Dermis microvascular lymphatic vessel endothelial cell (primary cell): ENCODE measurements around the gene SIGLEC11. TPM values are rescaled to one million over a fixed set of nuclear protein-coding genes. Genes with fewer than 3 reads are reported as not detected.
"Not testable (repeated sequence)": the region's sequence is repeated elsewhere in the genome, so short reads cannot be mapped to it uniquely, and the experiment has no call there.

Experiments used
- DNase-seq, 2 donors: peaks; one replicate each; pipeline versions ENCODE4 v3.0.0 to v3.0.0-alpha.2; 2010; ENCODE audit warnings: low read depth in 2 of 2
- total RNA-seq: library from RNA; depleted of rRNA; stranded (reverse); fragments of >200 nt; gene quantifications from 2 replicates; pipeline ENCODE4 v1.2.1, GENCODE V29; 2014

Gene SIGLEC11
- total RNA-seq, 1 donor from 2014 or later: not detected

DNA sequence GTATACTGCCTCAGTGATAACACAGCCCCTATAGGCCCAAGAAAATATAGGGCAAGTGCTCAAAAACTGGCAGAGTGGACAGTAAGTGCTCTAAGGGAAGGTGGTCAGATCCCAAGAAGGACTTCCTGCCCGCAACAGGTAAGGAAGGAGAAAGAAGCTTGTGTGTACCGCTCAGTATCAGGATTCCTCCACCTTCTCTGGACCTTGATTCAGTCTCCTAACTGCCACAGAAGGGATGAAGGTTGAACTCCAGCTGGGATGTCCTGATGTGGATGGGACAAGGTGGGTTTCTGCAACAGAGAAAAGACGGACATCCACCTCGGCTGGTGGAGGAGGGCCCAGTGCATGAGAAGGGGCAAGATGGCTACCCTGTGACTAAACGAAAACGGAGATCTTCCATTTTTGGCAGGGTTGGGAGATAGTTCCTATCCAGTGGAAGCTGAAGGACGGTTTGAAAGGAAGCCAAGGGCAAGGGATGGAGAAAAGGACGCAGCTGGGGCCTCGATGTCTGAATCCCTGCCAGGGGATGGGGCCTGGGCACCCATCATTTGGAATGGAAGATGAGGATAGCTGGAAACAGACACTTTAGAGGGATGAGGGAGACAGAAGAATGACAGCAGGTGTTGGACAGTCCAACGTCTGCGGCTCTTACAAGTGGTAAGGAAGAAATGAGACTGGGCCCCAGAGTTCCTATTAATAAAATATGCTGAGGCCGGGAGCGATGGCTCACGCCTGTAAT is 33.3 kb downstream of the SIGLEC11 start:
- DNase-seq: no peak

GRCh38 chr19:49926515-49926914 is 34.5 kb downstream of the SIGLEC11 start:
- no peak for DNase-seq

DNA sequence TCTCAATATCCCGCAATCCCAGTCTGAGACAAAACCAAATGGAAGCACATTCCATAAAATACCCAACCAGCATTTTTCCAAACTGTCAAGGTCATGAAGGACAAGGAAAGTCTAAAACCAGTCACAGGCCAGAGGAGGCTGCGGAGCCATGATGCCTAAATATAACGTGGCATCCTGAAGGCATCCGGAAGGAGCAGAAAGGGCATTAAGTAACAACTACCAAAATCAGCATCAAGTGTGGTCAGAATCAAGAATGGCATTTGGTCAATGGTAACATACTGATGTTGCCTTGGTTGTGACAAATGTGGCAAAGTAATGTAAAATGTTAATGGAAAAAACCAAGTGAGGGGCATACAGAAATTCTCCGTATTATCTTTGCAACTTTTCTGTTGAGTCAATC is 35.5 kb downstream of the SIGLEC11 start:
- no peak for DNase-seq

- not testable (repeated sequence) for DNase-seq
These were observed 36.1 kb downstream of the SIGLEC11 start for GRCh38 chr19:49924881-49925210.

DNA sequence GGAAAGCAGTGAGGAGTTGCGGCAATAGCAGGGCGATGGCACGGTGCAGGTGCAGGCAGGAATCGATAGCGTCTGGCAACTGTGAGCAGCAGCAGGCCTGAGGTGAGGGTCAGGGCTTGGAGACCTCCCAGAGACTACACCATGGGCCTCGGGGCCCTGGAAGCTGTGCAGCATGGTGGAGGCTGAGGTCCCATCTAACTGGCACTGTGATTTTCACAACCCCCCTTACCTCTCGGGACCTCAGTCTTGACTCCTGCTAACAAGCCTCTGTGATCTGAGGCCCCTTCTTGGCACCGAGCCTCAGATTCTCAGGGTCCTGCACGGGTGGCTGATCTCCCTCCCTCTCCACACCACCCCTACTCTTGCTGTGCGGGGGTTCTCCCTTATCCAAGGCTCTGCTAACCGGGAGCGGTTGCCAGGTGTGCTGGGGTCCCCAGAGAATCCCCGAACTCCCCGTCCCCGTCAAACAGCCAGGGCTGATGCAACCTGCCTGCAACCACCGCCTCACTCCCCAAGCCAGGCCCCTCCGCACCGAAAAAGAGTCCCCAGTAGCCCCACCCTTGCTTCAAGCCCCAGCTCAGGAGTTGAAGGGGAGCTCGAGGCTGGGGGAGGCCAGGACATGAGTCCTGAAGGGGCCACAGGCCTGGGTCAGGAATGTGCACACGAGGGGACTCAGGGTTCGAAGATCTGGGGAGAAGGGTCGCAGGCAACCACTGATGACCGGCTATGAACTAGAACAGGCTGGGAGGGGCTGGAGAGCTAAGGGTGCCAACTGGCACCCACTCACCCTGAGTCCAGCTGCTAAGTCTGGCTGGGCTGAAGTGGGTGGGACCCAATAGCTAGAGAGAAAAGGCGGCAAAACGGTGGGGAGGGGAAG is 36.7 kb downstream of the SIGLEC11 start:
- DNase-seq: no peak

DNA sequence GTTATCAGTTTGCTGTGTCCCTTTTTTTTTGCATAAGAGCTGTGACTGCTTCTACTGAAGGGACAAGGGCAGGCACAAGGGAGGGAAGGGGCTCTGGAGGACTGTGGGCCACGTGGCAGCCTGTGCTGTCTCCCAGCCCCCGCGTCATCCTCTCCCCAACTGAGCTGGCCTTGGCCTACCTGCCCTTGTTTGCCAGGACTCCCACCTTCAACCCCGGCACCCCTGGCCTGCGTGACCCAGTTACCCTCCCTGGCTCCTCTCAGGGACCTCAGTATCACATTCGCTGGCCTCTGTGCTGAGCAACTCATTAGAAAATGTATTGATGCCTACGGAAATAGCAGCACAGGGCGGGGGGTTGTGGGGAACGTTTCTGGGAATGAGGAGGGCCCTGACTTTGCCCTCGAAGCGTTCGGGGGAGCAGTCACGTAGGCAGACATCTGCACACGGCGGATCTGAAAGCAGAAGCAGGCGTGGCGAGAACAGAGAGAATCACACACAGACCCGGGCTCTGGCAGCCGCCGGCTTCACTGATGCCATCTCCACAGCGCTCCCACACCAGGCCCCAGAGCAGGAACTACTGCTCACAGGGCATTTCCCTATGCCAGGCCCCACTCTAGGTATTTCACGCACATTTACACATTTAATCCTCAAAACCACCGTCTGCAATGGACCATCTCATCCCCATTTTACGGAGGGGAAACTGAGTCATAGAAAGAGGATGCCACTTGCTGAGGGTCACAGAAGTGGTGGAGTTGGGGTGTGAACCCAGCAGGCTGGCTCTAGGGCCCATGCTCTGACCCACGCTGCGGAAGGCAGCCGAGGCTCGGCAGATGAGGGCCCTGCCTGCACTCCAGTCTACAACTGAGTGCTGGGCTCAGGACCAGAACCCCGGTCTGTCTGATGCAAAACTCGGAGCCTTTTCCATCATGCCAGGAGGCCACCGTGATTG is 37.6 kb downstream of the SIGLEC11 start:
- DNase-seq: no peak

DNA sequence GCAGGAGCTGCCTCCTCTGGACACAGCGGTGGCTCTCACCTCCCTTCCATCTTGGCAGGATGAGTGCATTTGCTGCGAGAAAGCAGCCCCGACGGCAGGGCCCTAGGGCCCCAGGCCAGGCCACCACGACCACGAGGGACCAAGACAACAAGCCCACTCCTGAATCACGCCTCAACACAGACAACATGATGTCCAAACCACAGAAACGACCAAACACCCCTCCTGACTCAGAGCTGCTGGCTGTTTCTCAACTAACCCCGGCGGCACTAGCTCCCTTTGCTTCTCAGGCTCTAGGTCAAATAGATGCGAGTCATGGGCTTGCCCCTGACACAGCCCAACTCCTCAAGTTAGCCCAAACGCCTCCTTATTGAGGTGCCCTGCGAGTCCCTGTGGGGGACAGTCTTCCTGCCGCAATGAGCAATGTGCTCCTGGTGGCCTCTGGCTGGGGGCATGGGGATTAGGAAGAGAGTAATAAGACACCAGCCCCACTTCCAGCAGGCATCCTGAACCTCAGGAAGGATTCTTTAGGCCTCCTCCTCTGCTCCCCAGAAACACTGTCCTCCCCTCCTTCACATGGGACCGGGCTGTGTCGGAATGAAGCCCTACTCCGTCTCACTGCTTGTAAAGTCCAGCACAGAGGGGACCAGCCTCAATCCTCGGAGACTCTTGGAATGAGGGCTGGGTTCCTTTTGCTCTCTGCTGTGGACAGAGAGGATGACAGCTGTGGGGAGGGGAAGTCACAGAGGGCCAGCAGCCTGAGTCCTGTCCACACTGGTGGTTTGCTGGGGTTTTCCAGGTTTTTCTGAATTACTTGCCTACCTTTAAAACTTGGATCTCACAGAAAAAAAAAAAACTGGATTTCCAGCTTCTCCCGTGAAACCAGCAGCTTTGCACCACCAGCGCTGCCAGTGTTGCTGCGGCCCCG is 38.8 kb downstream of the SIGLEC11 start:
- no peak for DNase-seq

DNA sequence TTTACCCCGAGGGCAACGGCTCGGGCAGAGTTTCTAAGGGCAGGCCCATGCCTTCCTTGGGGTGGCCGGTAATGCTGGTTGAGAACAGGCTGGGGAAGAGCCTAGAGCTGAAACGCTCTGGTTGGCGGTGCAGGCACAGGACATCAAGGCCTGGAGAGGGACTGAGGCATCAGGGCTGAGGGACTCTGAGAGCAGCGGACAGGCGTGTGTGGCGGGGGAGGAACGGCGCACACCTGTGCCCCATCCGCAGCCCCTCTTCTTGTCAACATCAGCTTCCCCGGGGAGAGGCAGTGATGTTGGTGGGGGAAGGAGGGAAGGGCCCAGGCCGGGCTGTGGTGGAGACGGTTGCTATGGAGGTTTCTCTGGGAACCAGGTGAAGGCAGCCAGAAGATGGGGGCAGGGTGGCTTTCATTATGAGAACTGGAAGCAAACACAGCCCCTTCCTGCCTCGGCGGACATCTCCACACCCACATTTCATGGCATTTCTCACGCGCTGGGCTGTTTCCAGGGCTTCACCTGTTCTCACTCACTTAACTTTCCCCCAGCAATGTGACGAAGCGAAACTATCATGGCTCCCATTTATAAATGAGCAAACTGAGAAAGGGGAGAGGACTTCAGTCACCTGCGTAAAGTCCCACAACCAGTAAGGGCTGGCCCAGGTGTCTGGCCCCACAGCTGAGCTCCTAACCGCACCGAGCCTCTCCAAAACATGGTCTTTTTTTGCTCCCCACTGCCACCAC is 40.2 kb downstream of the SIGLEC11 start:
- DNase-seq: no peak

GRCh38 chr19:49918089-49918488 is 42.9 kb downstream of the SIGLEC11 start:
- no peak for DNase-seq

GRCh38 chr19:49916839-49917733 is 43.9 kb downstream of the SIGLEC11 start:
- no peak for DNase-seq

GRCh38 chr19:49915271-49915670 is 45.7 kb downstream of the SIGLEC11 start:
- DNase-seq: no peak

DNA sequence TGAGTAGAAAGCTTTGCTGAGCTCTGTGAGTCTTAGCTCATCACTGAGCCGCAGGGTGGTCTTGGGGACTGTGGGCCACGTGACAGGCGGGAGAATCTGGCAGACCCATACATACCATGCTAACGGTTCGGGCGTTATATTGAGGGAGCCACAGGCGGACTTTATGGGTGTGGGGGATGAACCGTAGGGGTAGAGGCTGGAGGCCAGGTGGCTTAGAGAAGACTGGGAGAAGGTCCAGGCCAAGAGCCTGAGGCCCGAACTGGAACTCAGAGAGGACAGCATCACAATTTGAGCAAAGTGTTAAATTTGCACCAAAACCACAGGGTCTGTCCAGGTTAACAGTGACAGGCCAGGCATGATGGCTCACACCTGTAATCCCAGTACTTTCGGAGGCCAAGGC is 47.3 kb downstream of the SIGLEC11 start:
- no peak for DNase-seq

DNA sequence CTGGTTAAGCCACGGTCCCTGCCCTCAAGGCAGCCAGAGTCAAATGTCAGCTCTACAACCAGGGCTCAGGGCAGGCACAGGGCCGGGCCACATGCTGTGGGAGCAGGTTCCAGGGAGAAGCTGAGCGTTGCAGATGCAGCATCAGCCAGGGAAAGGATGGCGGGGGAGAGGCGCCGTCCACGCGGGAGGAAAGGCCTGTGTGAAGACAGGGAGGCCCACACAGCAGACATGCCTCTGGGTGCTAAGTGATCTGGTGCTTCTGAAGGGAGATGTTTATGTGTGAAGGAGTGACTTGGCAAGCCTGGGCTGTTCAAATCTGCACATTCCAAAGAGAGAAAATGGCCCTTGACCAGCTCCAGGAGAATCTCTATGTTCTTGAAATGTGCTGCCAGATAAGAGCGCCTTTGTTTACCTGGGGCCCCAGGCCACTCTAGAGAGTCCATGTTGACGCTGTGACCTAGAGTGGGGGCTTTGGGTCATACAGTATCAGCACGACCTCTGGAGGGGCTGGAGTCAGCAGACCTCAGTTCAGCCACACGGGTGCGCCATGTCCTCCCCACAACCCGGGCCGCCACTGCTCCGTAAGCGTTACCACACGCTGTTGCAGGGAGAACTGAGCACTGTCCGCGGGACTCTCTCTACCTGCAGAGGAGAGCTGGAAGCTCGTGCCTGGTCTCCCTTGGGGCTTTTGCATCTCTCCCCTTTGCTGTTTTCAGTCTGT is 47.8 kb downstream of the SIGLEC11 start:
- DNase-seq: no peak

- peak in 1 of 2 donors; percentile 31 for DNase-seq
These were observed 49.4 kb downstream of the SIGLEC11 start for GRCh38 chr19:49911381-49912145.

DNA sequence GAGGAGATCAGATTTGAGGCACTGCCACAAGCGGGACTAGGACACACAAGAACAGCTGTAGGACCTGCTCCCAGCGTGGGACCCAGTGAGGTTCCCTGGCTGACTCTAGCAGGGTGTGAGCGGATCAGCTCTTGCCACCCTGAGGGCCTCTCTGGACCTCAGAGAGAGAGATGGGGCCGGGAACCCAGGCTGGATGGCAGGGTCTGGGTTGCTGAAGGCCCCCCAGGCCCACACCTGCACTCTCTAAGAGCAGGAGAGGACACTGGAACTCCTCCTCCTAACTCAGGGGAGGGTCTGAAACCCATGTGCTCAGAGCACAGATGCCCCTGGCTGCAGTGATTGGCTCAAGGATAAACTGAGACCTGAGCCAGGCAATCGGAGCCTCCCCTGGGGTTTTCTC is 50.8 kb downstream of the SIGLEC11 start:
- no peak for DNase-seq

DNA sequence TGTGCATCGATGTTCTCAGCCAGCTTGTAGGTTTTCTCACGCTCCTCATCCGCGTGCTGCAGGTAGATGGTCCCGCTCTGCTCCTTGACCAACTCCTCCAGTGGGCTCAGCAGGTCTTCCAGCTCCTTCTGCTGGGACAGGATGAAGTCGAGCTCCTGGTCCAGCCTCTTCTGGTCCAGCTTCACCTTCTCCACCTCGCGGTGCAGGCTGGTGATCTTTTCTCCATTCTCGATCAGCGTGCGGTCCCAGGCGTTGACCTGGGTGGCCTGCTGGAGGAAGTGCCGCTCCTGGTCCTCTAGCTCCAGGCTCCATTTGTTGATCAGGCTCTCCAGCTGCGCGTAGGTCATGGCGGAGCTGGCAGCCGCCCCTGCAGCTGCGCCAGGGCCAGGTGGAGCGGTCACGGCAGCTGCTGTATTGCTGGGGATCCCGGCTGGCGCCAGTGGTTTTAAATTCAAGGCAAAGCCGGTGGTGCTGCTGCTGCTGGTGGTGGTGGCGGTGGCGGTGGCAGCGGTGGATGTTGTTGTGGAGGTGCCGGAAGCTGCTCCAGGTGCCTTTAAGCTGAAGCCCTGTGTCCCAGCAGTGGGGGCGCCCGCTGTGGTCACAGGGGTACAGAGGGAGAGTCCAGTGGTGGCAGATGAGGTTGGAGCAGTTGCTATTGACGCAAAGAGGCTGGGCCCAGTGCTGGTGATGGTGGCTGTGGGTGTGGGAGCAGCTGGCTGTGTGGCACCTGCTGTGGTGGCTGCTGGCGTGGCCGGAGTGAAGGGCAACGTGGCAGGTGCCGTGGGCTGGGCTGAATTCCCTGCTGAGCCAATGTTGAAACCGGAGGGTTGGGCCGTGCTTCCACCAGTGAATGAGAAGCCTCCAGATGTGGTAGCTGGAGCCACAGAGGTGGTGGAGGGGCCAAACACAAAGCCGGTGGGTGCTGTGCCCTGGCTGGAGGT is 52.2 kb downstream of the SIGLEC11 start:
- DNase-seq: no peak
